Measurements from ENCODE around the gene TMEM233. TPM values are rescaled to one million over a fixed set of nuclear protein-coding genes. Genes with fewer than 3 reads are reported as not detected.
A peak's percentile ranks its signal among the peaks of the same experiment; 100 is the strongest.

Gene TMEM233
- total and polyA plus RNA-seq, 2 of the 8 experiments (the other 6 are each of a cell fraction or from before 2014, with no cell fraction given): 0.09 TPM

DNA sequence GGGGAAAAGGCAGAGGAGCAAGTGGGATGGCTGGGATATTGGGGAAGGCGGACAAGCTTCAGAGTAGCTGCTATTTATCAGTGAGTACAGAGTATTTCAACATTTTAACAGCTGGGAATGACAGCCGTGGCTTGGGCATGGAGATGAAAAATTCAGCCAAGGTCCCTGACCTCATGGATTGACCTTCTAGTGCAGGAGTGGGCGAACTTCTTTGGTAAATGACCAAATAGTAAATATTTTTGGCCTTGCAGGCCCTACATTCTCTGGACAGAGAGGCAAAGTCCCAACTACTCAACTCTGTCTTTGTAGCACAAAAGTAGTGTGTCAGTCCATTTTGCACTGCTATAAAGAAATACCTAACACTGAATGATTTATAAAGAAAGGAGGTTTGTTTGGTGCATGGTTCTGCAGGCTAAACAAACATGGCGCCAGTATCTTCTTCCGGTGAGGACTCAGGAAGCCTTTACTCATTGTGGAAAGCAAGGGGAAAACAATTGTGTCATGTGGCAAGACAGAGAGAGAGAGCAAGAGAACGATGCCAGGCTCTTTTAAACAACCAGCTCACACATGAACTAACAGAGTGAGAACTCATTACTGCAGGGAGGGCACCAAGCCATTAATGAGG, 33.6 kb downstream of the TMEM233 start:
- Histone ChIP-seq H3K27ac (ENCODE audit: low read depth, low read length) (no peak overlapping the region), H3K79me2 (ENCODE audit: control insufficient read depth in 1 of 2, insufficient read depth in 2 of 2, low read length in 2 of 2) (no peaks in the 10 kb centered on the region), H3K79me1 (ENCODE audit: low read depth, low read length) (no peaks in the 10 kb centered on the region), H3K9me3 (ENCODE audit: insufficient read depth in 2 of 2, low read depth in 1 of 2, low read length in 1 of 2) (no peaks in the 10 kb centered on the region), H2BK15ac (ENCODE audit: low read length) (no peak overlapping the region), H3K14ac (ENCODE audit: insufficient read length) (no peak overlapping the region), H2BK20ac (ENCODE audit: low read length) (no peak overlapping the region), H4K5ac (ENCODE audit: insufficient read length, low read depth, low read length) (no peak overlapping the region), H2BK12ac (ENCODE audit: low read depth, low read length) (no peak overlapping the region), H3K4me1 (replicated peaks in 1 of 4; ENCODE audit: control insufficient read depth in 3 of 4, insufficient read depth in 4 of 4, low read length in 3 of 4) (no peaks in the 10 kb centered on the region), H2AK5ac (ENCODE audit: low read depth, low read length) (no peak overlapping the region), H4K91ac (replicated peaks; ENCODE audit: insufficient read length, low read length) (no peak overlapping the region), H3K4me3 (ENCODE audit: extremely low read depth in 1 of 4, insufficient read depth in 2 of 4, low read depth in 3 of 4, low read length in 4 of 4) (no peak overlapping the region), H2BK120ac (replicated peaks; ENCODE audit: low read depth, low read length) (no peak overlapping the region), H3K4me2 (ENCODE audit: insufficient read depth in 1 of 2, low read depth in 2 of 2, low read length in 2 of 2) (no peak overlapping the region), H3K23ac (ENCODE audit: insufficient read length) (no peak overlapping the region), H4K20me1 (replicated peaks in 1 of 2; ENCODE audit: control insufficient read depth in 1 of 2, insufficient read depth in 2 of 2, low read length in 2 of 2) (no peaks in the 10 kb centered on the region), H3K23me2 (ENCODE audit: low read depth, low read length) (no peaks in the 10 kb centered on the region), H3K27me3 (replicated peaks in 1 of 4; ENCODE audit: control insufficient read depth in 3 of 4, extremely low read depth in 1 of 4, insufficient read depth in 3 of 4, low read length in 3 of 4) (no peaks in the 10 kb centered on the region), H3K9ac (replicated peaks in 1 of 4; ENCODE audit: extremely low read depth in 1 of 4, low read depth in 3 of 4, low read length in 3 of 4) (no peak overlapping the region), H3K56ac (replicated peaks; ENCODE audit: insufficient read length, low read depth, low read length) (no peak overlapping the region), H2AFZ (ENCODE audit: low read length) (peak overlapping the region; percentile 57; the same call in 1 of the 2 replicates), H3K36me3 (ENCODE audit: control insufficient read depth in 2 of 4, insufficient read depth in 4 of 4, low read length in 3 of 4) (no peaks in the 10 kb centered on the region), H3K4ac (replicated peaks; ENCODE audit: insufficient read length, low read depth, low read length) (no peak overlapping the region), H2BK5ac (ENCODE audit: low read depth, low read length) (no peak overlapping the region), H4K8ac (ENCODE audit: extremely low read depth, insufficient read depth, low read length) (no peak overlapping the region), H3K18ac (ENCODE audit: extremely low read depth, low read length) (no peak overlapping the region)
- POLR2A ChIA-PET (ENCODE audit: partially characterized antibody): no interaction called here
- 89% methylated on average over 6 of the region's 6 CpGs; no CpG with 5 or more reads in 1 of the 2 experiments for WGBS, 2 experiments (ENCODE audit: extremely low coverage in 1 of 2, insufficient coverage in 1 of 2, insufficient read length in 1 of 2, insufficient replicate concordance in 2 of 2, low coverage in 1 of 2, low lambda C conversion rate in 2 of 2, missing lambda C conversion rate in 1 of 2)
- TF ChIP-seq RXRA (IDR thresholded peaks at IDR 0.05; ENCODE audit: insufficient read depth, low read depth, low read length) (no peak), RFX5 (IDR thresholded peaks at IDR 0.05; ENCODE audit: borderline replicate concordance, low read depth, low read length) (no peak), RBBP5 (IDR thresholded peaks at IDR 0.05; ENCODE audit: borderline replicate concordance, low read depth, low read length) (no peak), CTBP2 (IDR thresholded peaks at IDR 0.05; ENCODE audit: borderline replicate concordance, insufficient read depth, insufficient read length, low read length) (no peak), KDM5A (IDR thresholded peaks at IDR 0.05; ENCODE audit: low read length) (no peak), GTF2F1 (IDR thresholded peaks at IDR 0.05; ENCODE audit: borderline replicate concordance, low read depth, low read length) (no peak), KDM1A (IDR thresholded peaks at IDR 0.05; ENCODE audit: borderline replicate concordance, low read length) (no peak), CEBPB (IDR thresholded peaks at IDR 0.05; ENCODE audit: low read depth, low read length) (no peak), MAFK (IDR thresholded peaks at IDR 0.05; ENCODE audit: low read depth, low read length) (no peak)
- CTCF ChIA-PET (ENCODE audit: partially characterized antibody): interaction anchor here (0.6 to 3.8 kb wide), 4 partner anchors 16 to 95 kb away, joined by 3 to 13 read pairs (median 4); no protein-coding TSS in a partner anchor
- FAIRE-seq (no peak), DNase-seq (ENCODE audit: low read depth in 1 of 2, low spot score in 2 of 2) (no peak)
